Cardiac muscle cell (in vitro differentiated cells and primary cell): ENCODE measurements around the gene WRNIP1. TPM values are rescaled to one million over a fixed set of nuclear protein-coding genes. Genes with fewer than 3 reads are reported as not detected.

Experiments
- DNase-seq, 2 donors: peaks; one replicate each; pipeline versions ENCODE4 v3.0.0 to v3.0.0-alpha.2; 2010 to 2017; ENCODE audit warnings: low read depth in 1 of 2, low spot score in 1 of 2
- H3K27ac ChIP-seq: fragments of 200-600 bp; sonication (generic); 2 replicates; pipeline ENCODE4 v1.5.1; 2016
- H3K27me3 ChIP-seq: fragments of 200-600 bp; sonication (generic); 2 replicates; pipeline ENCODE4 v1.6.0; 2016; ENCODE audit warnings: control low read depth
- H3K36me3 ChIP-seq: fragments of 200-600 bp; sonication (generic); 2 replicates; pipeline ENCODE4 v1.5.1; 2016; ENCODE audit warnings: control low read depth
- H3K4me1 ChIP-seq: fragments of 200-600 bp; sonication (generic); 2 replicates; pipeline ENCODE4 v1.8.1; 2017; ENCODE audit warnings: low read depth, mild to moderate bottlenecking, mixed run types
- H3K4me3 ChIP-seq: fragments of 200-600 bp; sonication (generic); 2 replicates; pipeline ENCODE4 v1.5.1; 2016; ENCODE audit warnings: mild to moderate bottlenecking
- H3K9me3 ChIP-seq: fragments of 200-600 bp; sonication (generic); 2 replicates; pipeline ENCODE4 v1.5.1; 2017; ENCODE audit warnings: low read depth, mild to moderate bottlenecking, control low read depth
- polyA plus RNA-seq: library from polyadenylated mRNA; unstranded; fragments of >200 nt; fragmentation: Nextera tagmentation; extraction: Ambion mirVana; gene quantifications from 2 replicates; pipeline ENCODE4 v1.2.1, GENCODE V29; 2016
- total RNA-seq: library from RNA; depleted of rRNA; stranded (reverse); fragments of >200 nt; gene quantifications from 2 replicates; pipeline ENCODE4 v1.2.3, GENCODE V29; 2016
- TF ChIP-seq, protein P1 (sequence below): IDR thresholded peaks from 2 replicates; pipeline ENCODE4 v1.5.1; 2012; ENCODE audit warnings: low read depth, mild to moderate bottlenecking, low read length

WRNIP1 gene
- total and polyA plus RNA-seq, 2 experiments from 2014 or later: 59.2 to 89.9 TPM

DNA sequence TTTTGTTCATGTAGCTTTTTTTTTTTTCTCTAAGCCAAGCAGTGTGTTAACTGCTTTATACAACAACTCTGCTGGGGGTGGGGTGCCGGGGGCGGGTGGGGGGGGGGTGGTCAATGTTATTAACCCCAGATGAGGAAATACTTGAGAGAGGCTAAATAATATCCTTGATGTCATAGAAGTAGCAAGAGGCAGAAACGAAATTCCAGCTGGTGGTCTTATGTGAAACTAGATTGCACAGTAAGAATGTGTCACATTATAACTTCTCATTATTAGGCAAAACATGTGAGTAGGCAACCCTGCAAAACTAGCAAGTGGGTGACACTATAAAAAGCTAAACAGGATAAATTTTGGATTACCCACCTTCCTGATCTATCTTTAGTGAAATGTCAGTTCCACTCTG, 27.3 kb upstream of the WRNIP1 start:
- Histone ChIP-seq H3K4me3 (no peak overlapping the region), H3K36me3 (no peaks in the 10 kb centered on the region), H3K27me3 (no peaks in the 10 kb centered on the region), H3K9me3 (no peaks in the 10 kb centered on the region), H3K27ac (no peak overlapping the region), H3K4me1 (peaks cover 45% of the 10 kb centered on the region)
- TF ChIP-seq, protein P1, sequence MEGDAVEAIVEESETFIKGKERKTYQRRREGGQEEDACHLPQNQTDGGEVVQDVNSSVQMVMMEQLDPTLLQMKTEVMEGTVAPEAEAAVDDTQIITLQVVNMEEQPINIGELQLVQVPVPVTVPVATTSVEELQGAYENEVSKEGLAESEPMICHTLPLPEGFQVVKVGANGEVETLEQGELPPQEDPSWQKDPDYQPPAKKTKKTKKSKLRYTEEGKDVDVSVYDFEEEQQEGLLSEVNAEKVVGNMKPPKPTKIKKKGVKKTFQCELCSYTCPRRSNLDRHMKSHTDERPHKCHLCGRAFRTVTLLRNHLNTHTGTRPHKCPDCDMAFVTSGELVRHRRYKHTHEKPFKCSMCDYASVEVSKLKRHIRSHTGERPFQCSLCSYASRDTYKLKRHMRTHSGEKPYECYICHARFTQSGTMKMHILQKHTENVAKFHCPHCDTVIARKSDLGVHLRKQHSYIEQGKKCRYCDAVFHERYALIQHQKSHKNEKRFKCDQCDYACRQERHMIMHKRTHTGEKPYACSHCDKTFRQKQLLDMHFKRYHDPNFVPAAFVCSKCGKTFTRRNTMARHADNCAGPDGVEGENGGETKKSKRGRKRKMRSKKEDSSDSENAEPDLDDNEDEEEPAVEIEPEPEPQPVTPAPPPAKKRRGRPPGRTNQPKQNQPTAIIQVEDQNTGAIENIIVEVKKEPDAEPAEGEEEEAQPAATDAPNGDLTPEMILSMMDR: no peak
- no peak for DNase-seq

DNA sequence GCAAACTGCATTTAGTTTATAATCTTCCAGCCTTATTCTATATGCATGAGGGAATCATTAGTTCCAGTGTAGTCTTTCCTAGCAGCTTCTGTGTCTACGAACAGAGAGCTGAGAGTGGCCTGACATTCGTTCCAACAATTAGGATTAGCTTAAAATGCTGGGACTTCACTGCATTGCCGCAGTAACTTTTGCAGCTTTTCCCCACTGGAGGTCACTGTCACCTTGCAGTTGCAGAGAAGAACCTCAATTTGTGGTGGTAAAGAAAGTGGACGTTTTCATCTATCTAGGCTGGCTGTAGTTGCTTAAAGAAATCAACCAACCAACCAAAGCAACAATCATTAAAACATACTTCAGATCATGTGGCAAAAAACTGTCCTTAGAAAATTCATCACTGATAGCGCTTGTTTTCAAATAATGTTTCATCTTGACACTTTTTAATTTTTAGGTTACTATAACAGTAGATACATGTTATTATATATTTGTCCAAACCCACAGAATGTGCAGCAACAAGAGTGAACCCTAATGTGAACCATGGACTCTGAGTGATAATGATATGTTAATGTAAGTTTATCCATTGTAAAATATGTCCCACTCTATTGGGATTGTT, 26.7 kb upstream of the WRNIP1 start:
- Histone ChIP-seq H3K27ac (no peak overlapping the region), H3K9me3 (no peaks in the 10 kb centered on the region), H3K36me3 (no peaks in the 10 kb centered on the region), H3K4me3 (no peak overlapping the region), H3K4me1 (peaks cover 45% of the 10 kb centered on the region), H3K27me3 (no peaks in the 10 kb centered on the region)
- TF ChIP-seq, protein P1: peak; percentile 80
- DNase-seq: peak; percentile 70 to 79

DNA sequence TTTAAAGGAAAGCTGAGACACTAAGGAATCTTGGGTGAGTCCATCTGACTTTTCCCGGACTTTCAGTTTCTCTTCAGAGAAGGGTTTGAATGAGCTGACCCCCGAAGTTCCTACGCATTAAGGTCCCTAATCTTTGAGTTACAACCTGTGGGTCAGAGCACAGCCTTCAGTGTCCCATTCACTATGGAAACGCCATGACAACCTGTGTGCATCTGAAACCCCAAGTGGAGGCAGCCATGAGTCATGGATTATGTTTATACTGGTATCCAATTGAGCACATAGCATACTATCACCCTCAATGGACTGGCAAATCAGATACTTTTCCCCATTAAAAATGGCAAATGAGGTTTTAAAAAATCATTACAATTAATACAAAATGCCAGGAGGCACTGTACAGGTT, 25.9 kb upstream of the WRNIP1 start:
- TF ChIP-seq, protein P1: no peak
- H3K27me3 ChIP-seq: no peaks in the 10 kb centered on the region
- no peak overlapping the region for H3K4me3 ChIP-seq
- H3K36me3 ChIP-seq: no peaks in the 10 kb centered on the region
- peak overlapping the region; percentile 49 for H3K27ac ChIP-seq
- no peaks in the 10 kb centered on the region for H3K9me3 ChIP-seq
- no peak for DNase-seq
- peaks cover 45% of the 10 kb centered on the region for H3K4me1 ChIP-seq

GRCh38 chr6:2740581-2740980, 24.6 kb upstream of the WRNIP1 start:
- Histone ChIP-seq H3K27me3 (no peaks in the 10 kb centered on the region), H3K36me3 (no peaks in the 10 kb centered on the region), H3K27ac (no peak overlapping the region), H3K9me3 (no peaks in the 10 kb centered on the region), H3K4me3 (no peak overlapping the region), H3K4me1 (peaks cover 38% of the 10 kb centered on the region)
- TF ChIP-seq, protein P1: no peak
- DNase-seq: no peak

DNA sequence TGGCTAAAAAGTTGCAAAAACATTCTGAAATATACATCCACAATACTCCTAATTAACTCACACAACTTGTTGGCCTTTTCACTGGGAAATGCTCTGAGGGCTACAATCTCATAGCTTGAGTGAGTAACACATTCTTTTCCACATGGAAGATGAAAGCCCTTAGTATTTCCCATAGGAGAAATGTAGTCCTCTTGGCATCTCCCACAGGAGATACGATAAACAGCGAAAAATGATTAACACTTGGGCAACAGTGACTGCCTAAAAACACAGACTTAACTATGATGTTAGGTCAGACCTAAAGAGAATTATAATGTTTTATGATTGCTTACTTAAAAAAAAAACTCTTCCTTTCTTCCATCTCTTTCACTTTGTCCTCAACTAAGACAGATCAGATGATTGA, 23.4 kb upstream of the WRNIP1 start:
- H3K4me3 ChIP-seq: no peak overlapping the region
- no peaks in the 10 kb centered on the region for H3K36me3 ChIP-seq
- no peaks in the 10 kb centered on the region for H3K9me3 ChIP-seq
- no peak overlapping the region for H3K27ac ChIP-seq
- no peaks in the 10 kb centered on the region for H3K27me3 ChIP-seq
- peaks cover 44% of the 10 kb centered on the region for H3K4me1 ChIP-seq
- TF ChIP-seq, protein P1: no peak
- peak in 1 of 2 donors; percentile 64 for DNase-seq
